ENCODE results near the gene NEAT1. TPM values are rescaled to one million over a fixed set of nuclear protein-coding genes. Genes with fewer than 3 reads are reported as not detected.

NEAT1 gene
- total and polyA plus RNA-seq, 2 experiments from 2014 or later: 50.7 to 74.3 TPM

- peaks cover 36% of the 10 kb centered on the region for H3K4me1 ChIP-seq (ENCODE audit: insufficient read depth)
- H3K79me2 ChIP-seq (ENCODE audit: insufficient read depth): peaks cover 71% of the 10 kb centered on the region
- peak overlapping the region; percentile 100 for H3K9ac ChIP-seq
- H4K20me1 ChIP-seq (ENCODE audit: insufficient read depth): no peaks in the 10 kb centered on the region
- H3F3A ChIP-seq (ENCODE audit: insufficient read depth): peaks cover 39% of the 10 kb centered on the region
- no peaks in the 10 kb centered on the region for H3K9me3 ChIP-seq (ENCODE audit: low read depth)
- H3K36me3 ChIP-seq (ENCODE audit: low read depth): peaks cover 4% of the 10 kb centered on the region; the same call in 1 of the 2 replicates
- H2AFZ ChIP-seq: no peak overlapping the region
- WGBS, 2 experiments (ENCODE audit: low coverage in 1 of 2, low lambda C conversion rate in 2 of 2, missing lambda C conversion rate in 2 of 2): 34 to 40% methylated on average over 11 of the region's 11 CpGs
- no peak overlapping the region for H3K4me2 ChIP-seq (ENCODE audit: unreplicated experiment)
- H3K27me3 ChIP-seq (replicated peaks; ENCODE audit: insufficient read depth): no peaks in the 10 kb centered on the region
- TF ChIP-seq EZH2 (IDR thresholded peaks at IDR 0.05; ENCODE audit: insufficient read depth, poor library complexity, severe bottlenecking) (no peak), EZH2phosphoT487 (IDR thresholded peaks at IDR 0.05; ENCODE audit: insufficient read depth, low read depth) (no peak)
- no peak overlapping the region for H3K4me3 ChIP-seq
- H3K27ac ChIP-seq: peak overlapping the region; percentile 100
- DNase-seq: peak; percentile 92
- in situ Hi-C loops (cut with MboI): no loop called here
- no peaks in the 10 kb centered on the region for H3K9me2 ChIP-seq (ENCODE audit: insufficient read depth)
These were observed 7.7 kb upstream of the NEAT1 start for GRCh38 chr11:65414776-65415498.

- peak overlapping the region; percentile 64 for H3K4me3 ChIP-seq
- H3K36me3 ChIP-seq (ENCODE audit: low read depth): peaks cover 4% of the 10 kb centered on the region; the same call in 1 of the 2 replicates
- TF ChIP-seq EZH2phosphoT487 (IDR thresholded peaks at IDR 0.05; ENCODE audit: insufficient read depth, low read depth): no peak
- TF ChIP-seq EZH2 (IDR thresholded peaks at IDR 0.05; ENCODE audit: insufficient read depth, poor library complexity, severe bottlenecking): no peak
- in situ Hi-C loops (cut with MboI): no loop called here
- H3K4me2 ChIP-seq (ENCODE audit: unreplicated experiment): peak overlapping the region; percentile 72
- peaks cover 46% of the 10 kb centered on the region for H3F3A ChIP-seq (ENCODE audit: insufficient read depth)
- no peaks in the 10 kb centered on the region for H3K9me3 ChIP-seq (ENCODE audit: low read depth)
- 49 to 51% methylated on average over 11 of the region's 11 CpGs for WGBS, 2 experiments (ENCODE audit: low coverage in 1 of 2, low lambda C conversion rate in 2 of 2, missing lambda C conversion rate in 2 of 2)
- peaks cover 44% of the 10 kb centered on the region for H3K4me1 ChIP-seq (ENCODE audit: insufficient read depth)
- H3K9me2 ChIP-seq (ENCODE audit: insufficient read depth): no peaks in the 10 kb centered on the region
- peak overlapping the region; percentile 100 for H3K27ac ChIP-seq
- H3K79me2 ChIP-seq (ENCODE audit: insufficient read depth): peaks cover 76% of the 10 kb centered on the region
- no peak overlapping the region for H2AFZ ChIP-seq
- peak overlapping the region; percentile 100 for H3K9ac ChIP-seq
- H3K27me3 ChIP-seq (replicated peaks; ENCODE audit: insufficient read depth): no peaks in the 10 kb centered on the region
- no peaks in the 10 kb centered on the region for H4K20me1 ChIP-seq (ENCODE audit: insufficient read depth)
- DNase-seq: peak; percentile 17
These were observed 6.9 kb upstream of the NEAT1 start for GRCh38 chr11:65415499-65416340.

- no peak for TF ChIP-seq EZH2 (IDR thresholded peaks at IDR 0.05; ENCODE audit: insufficient read depth, poor library complexity, severe bottlenecking)
- TF ChIP-seq EZH2phosphoT487 (IDR thresholded peaks at IDR 0.05; ENCODE audit: insufficient read depth, low read depth): no peak
- WGBS, 2 experiments (ENCODE audit: low coverage in 1 of 2, low lambda C conversion rate in 2 of 2, missing lambda C conversion rate in 2 of 2): 1% methylated on average over 13 to 15 of the region's 18 CpGs
- 0 out of 2 replicates have a peak, but pooled peaks cover 4% of the 10 kb centered on the region for H3K36me3 ChIP-seq (ENCODE audit: low read depth)
These were observed 6.2 kb upstream of the NEAT1 start for GRCh38 chr11:65416341-65416824.

More at GRCh38 chr11:65416341-65416824, 6.2 kb upstream of the NEAT1 start:
- peak; percentile 89 for DNase-seq
- H3K79me2 ChIP-seq (ENCODE audit: insufficient read depth): peaks cover 78% of the 10 kb centered on the region
- H3K4me3 ChIP-seq: peak overlapping the region; percentile 64
- peaks cover 46% of the 10 kb centered on the region for H3K4me1 ChIP-seq (ENCODE audit: insufficient read depth)
- no peaks in the 10 kb centered on the region for H3K27me3 ChIP-seq (replicated peaks; ENCODE audit: insufficient read depth)
- in situ Hi-C loops (cut with MboI): no loop called here
- H3K27ac ChIP-seq: peak overlapping the region; percentile 100
- no peaks in the 10 kb centered on the region for H4K20me1 ChIP-seq (ENCODE audit: insufficient read depth)
- no peaks in the 10 kb centered on the region for H3K9me3 ChIP-seq (ENCODE audit: low read depth)
- H2AFZ ChIP-seq: no peak overlapping the region
- H3K4me2 ChIP-seq (ENCODE audit: unreplicated experiment): peak overlapping the region; percentile 72
- peak overlapping the region; percentile 100 for H3K9ac ChIP-seq
- H3K9me2 ChIP-seq (ENCODE audit: insufficient read depth): no peaks in the 10 kb centered on the region
- H3F3A ChIP-seq (ENCODE audit: insufficient read depth): peaks cover 48% of the 10 kb centered on the region
